PC-3 (cell line): Measurements from ENCODE around the gene RND3. TPM values are rescaled to one million over a fixed set of nuclear protein-coding genes. Genes with fewer than 3 reads are reported as not detected.
A peak's percentile ranks its signal among the peaks of the same experiment; 100 is the strongest.

ENCODE experiments used
- ATAC-seq: fragments of 200-7000 bp; cut with Tn5 transposase; 2 replicates; pipeline ENCODE4 v1.9.1; 2020; ENCODE audit warnings: mild to moderate bottlenecking, moderate library complexity
- BruUV-seq: library from RNA; stranded (reverse); fragments of 400-500 nt; replicated peaks from 2 replicates; lab custom pipeline; 2021; lab: Mats Ljungman, UMichigan
- CTCF ChIA-PET: fragments of 300-600 bp; sonication (Branson Sonifier 250); formaldehyde crosslinking; loops from one replicate; lab custom pipeline; 2022; ENCODE audit warnings: antibody characterized with exemption; lab: Charles Lee
- POLR2A ChIA-PET: fragments of 300-600 bp; sonication (Branson Sonifier 250); formaldehyde crosslinking; loops from one replicate; lab custom pipeline; 2022; ENCODE audit warnings: antibody characterized with exemption; ENCODE audit not compliant: unreplicated experiment; lab: Charles Lee
- DNase-seq: peaks from one replicate; pipeline ENCODE4 v3.0.0-alpha.2; 2015
- H2AFZ ChIP-seq: fragments of 300-600 bp; sonication (generic); 2 replicates; pipeline ENCODE4 v1.6.0; 2016; ENCODE audit warnings: antibody characterized with exemption, low read length
- H3F3A ChIP-seq: fragments of 300-600 bp; sonication (generic); one replicate; pipeline ENCODE4 v1.6.0; 2017; ENCODE audit warnings: antibody characterized with exemption, low read length, control low read depth, mild to moderate bottlenecking; ENCODE audit not compliant: unreplicated experiment
- H3K27ac ChIP-seq: fragments of 300-600 bp; sonication (generic); 2 replicates; pipeline ENCODE4 v1.5.1; 2016; ENCODE audit warnings: mild to moderate bottlenecking, low read length
- H3K27me3 ChIP-seq: fragments of 300-600 bp; sonication (generic); 2 replicates; pipeline ENCODE4 v1.6.1; 2016; ENCODE audit warnings: low read length, mixed read lengths
- H3K36me3 ChIP-seq: fragments of 300-600 bp; sonication (generic); 2 replicates; pipeline ENCODE4 v1.6.1; 2016; ENCODE audit warnings: low read depth, mixed run types, low read length, mixed read lengths
- H3K4me1 ChIP-seq: fragments of 300-600 bp; sonication (generic); 2 replicates; pipeline ENCODE4 v1.5.1; 2016; ENCODE audit warnings: low read length; ENCODE audit not compliant: insufficient read depth
- H3K4me2 ChIP-seq: fragments of 300-600 bp; sonication (generic); 2 replicates; pipeline ENCODE4 v1.6.0; 2016; ENCODE audit warnings: low read length
- H3K4me3 ChIP-seq: fragments of 300-600 bp; sonication (generic); 2 replicates; pipeline ENCODE4 v1.5.1; 2016; ENCODE audit warnings: mild to moderate bottlenecking, low read length, mixed read lengths
- H3K79me2 ChIP-seq: fragments of 300-600 bp; sonication (generic); 2 replicates; pipeline ENCODE4 v1.6.1; 2017; ENCODE audit warnings: low read length, mixed read lengths
- H3K9ac ChIP-seq: fragments of 300-600 bp; sonication (generic); 2 replicates; pipeline ENCODE4 v1.6.0; 2016; ENCODE audit warnings: mild to moderate bottlenecking, low read length
- H3K9me2 ChIP-seq: fragments of 300-600 bp; sonication (generic); replicated peaks from 2 replicates; pipeline ENCODE4 v1.6.1; 2016; ENCODE audit warnings: mixed run types, low read length, mixed read lengths
- H3K9me3 ChIP-seq: fragments of 300-600 bp; sonication (generic); 2 replicates; pipeline ENCODE4 v1.6.1; 2016; ENCODE audit warnings: low read length, mixed read lengths
- H4K20me1 ChIP-seq: fragments of 300-600 bp; sonication (generic); 2 replicates; pipeline ENCODE4 v1.6.1; 2016; ENCODE audit warnings: low read length, mixed read lengths
- EZH2 ChIP-seq: fragments of 300-600 bp; sonication (generic); IDR thresholded peaks from one replicate; pipeline ENCODE4 v1.6.1; 2017; ENCODE audit warnings: antibody characterized with exemption, mild to moderate bottlenecking, low read length; ENCODE audit not compliant: unreplicated experiment
- EZH2phosphoT487 ChIP-seq: fragments of 300-600 bp; sonication (generic); IDR thresholded peaks from 2 replicates; pipeline ENCODE4 v1.6.1; 2018; ENCODE audit warnings: mild to moderate bottlenecking, antibody characterized with exemption, low read length, borderline replicate concordance
- intact Hi-C: fragments of 100-400 bp; cut with micrococcal nuclease; formaldehyde crosslinking; loops from 2 replicates; pipeline ENCODE4 v1.9.0; 2023
- total RNA-seq: library from RNA; depleted of rRNA; stranded (reverse); fragments of >200 nt; gene quantifications from 2 replicates; pipeline ENCODE4 v1.2.3, GENCODE V29; 2014
- TF ChIP-seq, protein P1 (sequence below): fragments of 300-600 bp; sonication (generic); conservative IDR thresholded peaks from 2 replicates; pipeline ENCODE4 v1.5.1; 2017; ENCODE audit warnings: antibody characterized with exemption, low read depth, mild to moderate bottlenecking, low read length

The RND3 gene
- total RNA-seq, 1 experiment from 2014 or later = 201 TPM

DNA sequence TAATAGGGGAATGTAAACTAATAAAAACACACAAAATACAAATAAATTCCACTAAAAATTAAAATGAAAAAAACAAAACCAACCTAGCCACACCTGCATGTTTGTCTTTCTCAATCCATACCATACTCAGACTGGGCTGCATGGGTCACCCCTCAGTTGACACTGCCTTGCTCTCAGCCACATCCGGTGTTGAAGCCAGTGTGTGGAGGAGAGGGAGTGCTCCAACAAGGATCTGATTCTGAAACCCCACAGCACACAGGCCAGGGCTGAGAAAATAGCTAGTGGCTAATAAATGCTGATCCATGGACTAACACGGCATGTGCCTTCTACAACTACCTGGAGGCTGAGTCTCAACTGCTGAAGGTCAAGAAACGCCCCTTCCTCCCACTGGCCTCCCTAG lies 13.7 kb downstream of the RND3 start:
- H3K36me3 ChIP-seq = peaks cover 91% of the 10 kb centered on the region

DNA sequence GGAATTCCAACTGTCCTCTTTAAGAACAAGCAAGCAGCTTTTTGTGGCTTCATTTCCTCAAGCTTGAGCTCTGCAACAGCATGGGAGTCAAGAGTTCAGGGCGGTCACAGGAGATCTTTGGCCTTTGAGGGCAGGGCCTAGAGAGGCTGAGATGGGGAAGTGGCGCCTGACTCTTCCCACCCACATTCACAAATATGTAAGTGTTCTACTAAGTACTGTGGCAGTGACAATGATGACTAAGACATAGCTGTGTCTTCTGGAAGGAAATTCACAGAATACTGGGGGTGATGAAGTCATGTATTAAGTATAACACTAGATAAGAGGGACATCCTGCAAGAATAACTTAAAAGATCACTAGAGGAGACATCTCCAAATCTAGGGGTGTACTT lies 15.0 kb downstream of the RND3 start:
- Histone ChIP-seq H3K9ac (no peak overlapping the region), H3F3A (peaks cover 16% of the 10 kb centered on the region), H3K4me2 (no peak overlapping the region), H3K36me3 (peaks cover 90% of the 10 kb centered on the region), H3K27ac (peak overlapping the region; percentile 53; the same call in 1 of the 2 replicates), H3K4me3 (no peak overlapping the region), H3K4me1 (peaks cover 83% of the 10 kb centered on the region), H3K27me3 (no peaks in the 10 kb centered on the region), H3K79me2 (peaks cover 90% of the 10 kb centered on the region), H3K9me2 (no peaks in the 10 kb centered on the region), H2AFZ (no peak overlapping the region), H4K20me1 (peaks cover 88% of the 10 kb centered on the region), H3K9me3 (no peaks in the 10 kb centered on the region)
- intact Hi-C loops = no loop called here
- no TSS peak for BruUV-seq
- CTCF ChIA-PET = no interaction called here
- POLR2A ChIA-PET = no interaction called here
- DNase-seq (peak; percentile 48), ATAC-seq (no peak; the same call in 1 of the 2 replicates)
- TF ChIP-seq EZH2 = no peak
- TF ChIP-seq EZH2phosphoT487 = no peak
- TF ChIP-seq, protein P1, sequence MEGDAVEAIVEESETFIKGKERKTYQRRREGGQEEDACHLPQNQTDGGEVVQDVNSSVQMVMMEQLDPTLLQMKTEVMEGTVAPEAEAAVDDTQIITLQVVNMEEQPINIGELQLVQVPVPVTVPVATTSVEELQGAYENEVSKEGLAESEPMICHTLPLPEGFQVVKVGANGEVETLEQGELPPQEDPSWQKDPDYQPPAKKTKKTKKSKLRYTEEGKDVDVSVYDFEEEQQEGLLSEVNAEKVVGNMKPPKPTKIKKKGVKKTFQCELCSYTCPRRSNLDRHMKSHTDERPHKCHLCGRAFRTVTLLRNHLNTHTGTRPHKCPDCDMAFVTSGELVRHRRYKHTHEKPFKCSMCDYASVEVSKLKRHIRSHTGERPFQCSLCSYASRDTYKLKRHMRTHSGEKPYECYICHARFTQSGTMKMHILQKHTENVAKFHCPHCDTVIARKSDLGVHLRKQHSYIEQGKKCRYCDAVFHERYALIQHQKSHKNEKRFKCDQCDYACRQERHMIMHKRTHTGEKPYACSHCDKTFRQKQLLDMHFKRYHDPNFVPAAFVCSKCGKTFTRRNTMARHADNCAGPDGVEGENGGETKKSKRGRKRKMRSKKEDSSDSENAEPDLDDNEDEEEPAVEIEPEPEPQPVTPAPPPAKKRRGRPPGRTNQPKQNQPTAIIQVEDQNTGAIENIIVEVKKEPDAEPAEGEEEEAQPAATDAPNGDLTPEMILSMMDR = no peak

More for the DNA sequence above, 13.7 kb downstream of the RND3 start:
- Histone ChIP-seq H3K4me1 (peaks cover 85% of the 10 kb centered on the region), H2AFZ (no peak overlapping the region), H3K4me2 (peak overlapping the region; percentile 98), H3K9me3 (no peaks in the 10 kb centered on the region), H3K27me3 (no peaks in the 10 kb centered on the region), H3K79me2 (peaks cover 100% of the 10 kb centered on the region), H3K4me3 (no peak overlapping the region), H3F3A (peaks cover 11% of the 10 kb centered on the region), H4K20me1 (peaks cover 88% of the 10 kb centered on the region), H3K9ac (no peak overlapping the region), H3K9me2 (no peaks in the 10 kb centered on the region), H3K27ac (peak overlapping the region; percentile 53)
- ATAC-seq = peak; percentile 43
- intact Hi-C loops = no loop called here
- TF ChIP-seq EZH2phosphoT487 = no peak
- no peak for TF ChIP-seq EZH2
- TF ChIP-seq, protein P1 = no peak
- DNase-seq = peak; percentile 33
- POLR2A ChIA-PET = interaction anchor here (0.6 to 1.0 kb wide), 4 partner anchors 8 to 285 kb away, joined by 3 to 6 read pairs (median 4); no protein-coding TSS in a partner anchor
- BruUV-seq = no TSS peak
- CTCF ChIA-PET = no interaction called here

DNA sequence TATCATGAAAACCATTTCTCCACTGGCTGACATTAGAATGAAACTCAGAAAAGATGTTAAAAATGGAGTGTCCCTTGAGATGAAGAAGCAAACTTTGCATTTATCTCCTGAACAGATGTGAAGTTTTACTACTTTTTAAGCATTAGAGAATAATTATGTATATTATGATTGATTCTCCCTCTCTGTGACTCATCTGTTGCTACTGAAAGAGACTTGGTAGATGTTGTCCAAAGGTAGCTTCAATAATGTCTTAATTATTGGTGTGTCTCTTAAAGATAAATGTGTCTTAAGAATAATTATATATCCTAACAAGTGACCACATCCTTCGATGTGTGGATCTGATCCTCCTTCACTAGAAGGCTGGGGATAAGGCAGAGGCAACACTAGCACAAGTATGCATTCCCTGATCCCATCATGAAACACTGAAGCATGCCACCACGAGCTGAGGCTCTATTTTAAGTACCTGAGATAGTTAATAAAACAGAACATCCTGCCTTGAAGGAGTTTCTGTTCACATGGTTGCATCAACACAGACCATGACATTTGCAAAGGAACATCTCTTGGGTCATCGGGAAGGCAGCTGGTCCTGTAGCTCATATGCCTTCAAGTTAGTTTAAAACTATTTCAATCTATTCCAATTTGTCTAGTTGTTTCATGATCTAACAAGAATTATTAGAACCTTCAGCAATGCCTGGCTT lies 15.5 kb downstream of the RND3 start:
- intact Hi-C loops = no loop called here
- DNase-seq (no peak), ATAC-seq (no peak)
- H3K27ac ChIP-seq = no peak overlapping the region
- H3K4me2 ChIP-seq = no peak overlapping the region
- BruUV-seq = no TSS peak
- H3K79me2 ChIP-seq = peaks cover 85% of the 10 kb centered on the region
- H3K9me3 ChIP-seq = no peaks in the 10 kb centered on the region
- H3K4me1 ChIP-seq = peaks cover 83% of the 10 kb centered on the region
- peaks cover 87% of the 10 kb centered on the region for H3K36me3 ChIP-seq
- H3K9me2 ChIP-seq = no peaks in the 10 kb centered on the region
- peaks cover 16% of the 10 kb centered on the region for H3F3A ChIP-seq
- no peak for TF ChIP-seq EZH2phosphoT487
- TF ChIP-seq, protein P1 = no peak
- TF ChIP-seq EZH2 = no peak
- no peak overlapping the region for H3K9ac ChIP-seq
- no peak overlapping the region for H2AFZ ChIP-seq
- H4K20me1 ChIP-seq = peaks cover 83% of the 10 kb centered on the region
- H3K27me3 ChIP-seq = no peaks in the 10 kb centered on the region
- POLR2A ChIA-PET = no interaction called here
- H3K4me3 ChIP-seq = no peak overlapping the region
- CTCF ChIA-PET = no interaction called here
